Frontal cortex (tissue), 4 donors: ENCODE results near the gene MAD1L1. TPM values are rescaled to one million over a fixed set of nuclear protein-coding genes. Genes with fewer than 3 reads are reported as not detected.
A peak's percentile ranks its signal among the peaks of the same experiment; 100 is the strongest.

Source experiments
- DNase-seq, 2 donors: peaks; one replicate each; pipeline ENCODE4 v3.0.0; 2012; ENCODE audit warnings: low spot score in 2 of 2
- FAIRE-seq: peaks from 2 replicates; lab custom pipeline; 2012; peaks lifted over from hg19 to GRCh38; lab: Jason Lieb, UNC
- total RNA-seq: library from RNA; depleted of rRNA; stranded (reverse); fragments of >200 nt; gene quantifications from one replicate; pipeline ENCODE4 v1.2.3, GENCODE V29; 2014
- donor health status: control.
- donor health status: control.
- donor health status: control.

Gene MAD1L1
- total RNA-seq, 1 donor from 2014 or later: 37.1 TPM

- no peak for FAIRE-seq
- no peak for DNase-seq
These were observed 150.4 kb downstream of the MAD1L1 start for GRCh38 chr7:2082139-2082998.

GRCh38 chr7:2081526-2082135, 151.1 kb downstream of the MAD1L1 start:
- FAIRE-seq: no peak

GRCh38 chr7:2080477-2080876, 152.3 kb downstream of the MAD1L1 start:
- FAIRE-seq (no peak), DNase-seq (no peak)

More at GRCh38 chr7:2081526-2082135, 151.1 kb downstream of the MAD1L1 start:
- DNase-seq: no peak

- no peak for DNase-seq
- FAIRE-seq: no peak
These were observed 152.7 kb downstream of the MAD1L1 start for GRCh38 chr7:2080060-2080387.

GRCh38 chr7:2079332-2080059, 153.2 kb downstream of the MAD1L1 start:
- DNase-seq (no peak), FAIRE-seq (no peak)

- DNase-seq (no peak), FAIRE-seq (no peak)
These were observed 153.8 kb downstream of the MAD1L1 start for GRCh38 chr7:2078899-2079298.

- FAIRE-seq (no peak), DNase-seq (no peak)
These were observed 156.1 kb downstream of the MAD1L1 start for GRCh38 chr7:2076649-2077064.

- FAIRE-seq: no peak
- DNase-seq: no peak
These were observed 156.9 kb downstream of the MAD1L1 start for GRCh38 chr7:2075811-2076210.

GRCh38 chr7:2074691-2075090, 158.1 kb downstream of the MAD1L1 start:
- no peak for DNase-seq
- no peak for FAIRE-seq

- no peak for FAIRE-seq
- DNase-seq: no peak
These were observed 159.9 kb downstream of the MAD1L1 start for GRCh38 chr7:2072798-2073197.

GRCh38 chr7:2072042-2072441, 160.7 kb downstream of the MAD1L1 start:
- DNase-seq: no peak

GRCh38 chr7:2071133-2071832, 161.5 kb downstream of the MAD1L1 start:
- FAIRE-seq: no peak
- no peak for DNase-seq

More at GRCh38 chr7:2072042-2072441, 160.7 kb downstream of the MAD1L1 start:
- FAIRE-seq: no peak

GRCh38 chr7:2070151-2070763, 162.5 kb downstream of the MAD1L1 start:
- DNase-seq (no peak), FAIRE-seq (no peak)

GRCh38 chr7:2069472-2069860, 163.3 kb downstream of the MAD1L1 start:
- peak; percentile 50 to 72 for DNase-seq

GRCh38 chr7:2068693-2069471, 163.9 kb downstream of the MAD1L1 start:
- DNase-seq: no peak
- FAIRE-seq: no peak

More at GRCh38 chr7:2069472-2069860, 163.3 kb downstream of the MAD1L1 start:
- FAIRE-seq: no peak

GRCh38 chr7:2066251-2066919, 166.4 kb downstream of the MAD1L1 start:
- DNase-seq (no peak), FAIRE-seq (no peak)

GRCh38 chr7:2065528-2065927, 167.2 kb downstream of the MAD1L1 start:
- FAIRE-seq (no peak), DNase-seq (no peak)

GRCh38 chr7:2063563-2064260, 169.0 kb downstream of the MAD1L1 start:
- DNase-seq: peak; percentile 51 to 60
- FAIRE-seq: no peak
